Glutamatergic neuron (in vitro differentiated cells): ENCODE results near the gene KLK12. TPM values are rescaled to one million over a fixed set of nuclear protein-coding genes. Genes with fewer than 3 reads are reported as not detected.

Source experiments
- DNase-seq: peaks from one replicate; pipeline ENCODE4 v3.0.0; 2022
- H3K27ac Mint-ChIP-seq: one replicate; pipeline ENCODE4 v1.8.0; 2020; ENCODE audit warnings: mild to moderate bottlenecking, mixed read lengths, inconsistent platforms; ENCODE audit not compliant: unreplicated experiment
- H3K27me3 Mint-ChIP-seq: one replicate; pipeline ENCODE4 v1.8.0; 2020; ENCODE audit warnings: mild to moderate bottlenecking, moderate library complexity, mixed read lengths, inconsistent platforms; ENCODE audit not compliant: unreplicated experiment
- H3K36me3 Mint-ChIP-seq: one replicate; pipeline ENCODE4 v1.8.0; 2020; ENCODE audit warnings: mild to moderate bottlenecking, mixed read lengths, inconsistent platforms; ENCODE audit not compliant: unreplicated experiment
- H3K4me1 Mint-ChIP-seq: one replicate; pipeline ENCODE4 v1.8.0; 2020; ENCODE audit warnings: mild to moderate bottlenecking, low read depth, mixed read lengths, inconsistent platforms; ENCODE audit not compliant: unreplicated experiment
- H3K4me3 Mint-ChIP-seq: one replicate; pipeline ENCODE4 v1.8.0; 2020; ENCODE audit warnings: mild to moderate bottlenecking, mixed read lengths, inconsistent platforms; ENCODE audit not compliant: unreplicated experiment
- H3K9me3 Mint-ChIP-seq: one replicate; pipeline ENCODE4 v1.8.0; 2020; ENCODE audit warnings: mild to moderate bottlenecking, moderate library complexity, mixed read lengths, inconsistent platforms; ENCODE audit not compliant: unreplicated experiment
- CTCF ChIP-seq: fragments of 200-600 bp; sonication (generic); IDR thresholded peaks from one replicate; pipeline ENCODE4 v1.5.0; 2021; ENCODE audit not compliant: partially characterized antibody, unreplicated experiment
- total RNA-seq: library from RNA; stranded (reverse); fragmentation: NEBNext Ultra II Directional; extraction: Animal tissue kit (Norgen Biotek cat#: 25700); gene quantifications from one replicate; pipeline ENCODE4 v1.2.1, GENCODE V29; 2021; ENCODE audit not compliant: unreplicated experiment

KLK12 gene
- total RNA-seq, 1 donor from 2014 or later: 0.66 TPM

GRCh38 chr19:51081476-51081875 lies 46.7 kb upstream of the KLK12 start:
- no peak for TF ChIP-seq CTCF
- peaks cover 5% of the 10 kb centered on the region for H3K9me3 Mint-ChIP-seq
- H3K4me1 Mint-ChIP-seq: no peaks in the 10 kb centered on the region
- H3K4me3 Mint-ChIP-seq: no peak overlapping the region
- DNase-seq: no peak
- no peak overlapping the region for H3K27ac Mint-ChIP-seq
- peaks cover 4% of the 10 kb centered on the region for H3K27me3 Mint-ChIP-seq
- H3K36me3 Mint-ChIP-seq: peaks cover 6% of the 10 kb centered on the region

- no peak overlapping the region for H3K4me3 Mint-ChIP-seq
- H3K4me1 Mint-ChIP-seq: no peaks in the 10 kb centered on the region
- H3K27ac Mint-ChIP-seq: no peak overlapping the region
- H3K9me3 Mint-ChIP-seq: peaks cover 5% of the 10 kb centered on the region
- peaks cover 4% of the 10 kb centered on the region for H3K27me3 Mint-ChIP-seq
- no peak for DNase-seq
- no peak for TF ChIP-seq CTCF
- H3K36me3 Mint-ChIP-seq: peaks cover 6% of the 10 kb centered on the region
These were observed 44.8 kb upstream of the KLK12 start for GRCh38 chr19:51079481-51080110.

GRCh38 chr19:51078731-51079130 lies 43.9 kb upstream of the KLK12 start:
- DNase-seq: no peak
- no peak overlapping the region for H3K27ac Mint-ChIP-seq
- TF ChIP-seq CTCF: no peak
- no peaks in the 10 kb centered on the region for H3K4me1 Mint-ChIP-seq
- H3K4me3 Mint-ChIP-seq: no peak overlapping the region
- peaks cover 4% of the 10 kb centered on the region for H3K27me3 Mint-ChIP-seq
- H3K9me3 Mint-ChIP-seq: peaks cover 5% of the 10 kb centered on the region
- H3K36me3 Mint-ChIP-seq: peaks cover 6% of the 10 kb centered on the region

- Mint-ChIP-seq H3K27ac (no peak overlapping the region), H3K27me3 (peaks cover 4% of the 10 kb centered on the region), H3K4me3 (no peak overlapping the region), H3K4me1 (no peaks in the 10 kb centered on the region), H3K9me3 (peaks cover 3% of the 10 kb centered on the region), H3K36me3 (peaks cover 6% of the 10 kb centered on the region)
- DNase-seq: no peak
- no peak for TF ChIP-seq CTCF
These were observed 43.3 kb upstream of the KLK12 start for GRCh38 chr19:51078104-51078503.

GRCh38 chr19:51076631-51077213 lies 41.9 kb upstream of the KLK12 start:
- Mint-ChIP-seq H3K36me3 (peaks cover 2% of the 10 kb centered on the region), H3K27me3 (peaks cover 2% of the 10 kb centered on the region), H3K4me3 (no peak overlapping the region), H3K4me1 (no peaks in the 10 kb centered on the region), H3K9me3 (no peaks in the 10 kb centered on the region), H3K27ac (no peak overlapping the region)
- no peak for TF ChIP-seq CTCF
- no peak for DNase-seq
